PC-9 (cell line): ENCODE data around the gene F13A1. TPM values are rescaled to one million over a fixed set of nuclear protein-coding genes. Genes with fewer than 3 reads are reported as not detected.

ENCODE experiments used
- BruUV-seq: library from RNA; stranded (reverse); fragments of 400-500 nt; replicated peaks from 2 replicates; lab custom pipeline; 2021; lab: Mats Ljungman, UMichigan
- CTCF ChIA-PET: fragments of 300-600 bp; sonication (Branson Sonifier 250); formaldehyde crosslinking; loops from one replicate; lab custom pipeline; 2022; ENCODE audit warnings: antibody characterized with exemption; lab: Charles Lee
- POLR2A ChIA-PET: fragments of 300-600 bp; sonication (Branson Sonifier 250); formaldehyde crosslinking; loops from one replicate; lab custom pipeline; 2022; ENCODE audit warnings: antibody characterized with exemption; ENCODE audit not compliant: unreplicated experiment; lab: Charles Lee
- DNase-seq, 2 experiments: peaks; one replicate each; pipeline versions ENCODE4 v3.0.0 to v3.0.0-alpha.2; 2015 to 2022; ENCODE audit warnings: mixed read lengths in 1 of 2
- H2AFZ ChIP-seq: fragments of 200-600 bp; sonication (generic); 2 replicates; pipeline ENCODE4 v1.8.1; 2017; ENCODE audit warnings: antibody characterized with exemption
- H3F3A ChIP-seq: fragments of 200-600 bp; sonication (generic); 2 replicates; pipeline ENCODE4 v1.8.1; 2017; ENCODE audit warnings: antibody characterized with exemption, mild to moderate bottlenecking, low read depth; ENCODE audit not compliant: insufficient read depth
- H3K27ac ChIP-seq: fragments of 200-600 bp; sonication (generic); 2 replicates; pipeline ENCODE4 v1.6.1; 2016; ENCODE audit warnings: mixed run types
- H3K27me3 ChIP-seq: fragments of 200-600 bp; sonication (generic); 2 replicates; pipeline ENCODE4 v1.6.1; 2016; ENCODE audit warnings: low read depth, mixed run types; ENCODE audit not compliant: insufficient read depth
- H3K36me3 ChIP-seq: fragments of 200-600 bp; sonication (generic); 2 replicates; pipeline ENCODE4 v1.6.1; 2016; ENCODE audit warnings: low read depth, mixed run types
- H3K4me1 ChIP-seq: fragments of 200-600 bp; sonication (generic); replicated peaks from 2 replicates; pipeline ENCODE4 v1.6.1; 2016; ENCODE audit warnings: mixed run types; ENCODE audit not compliant: insufficient read depth
- H3K4me2 ChIP-seq: fragments of 200-600 bp; sonication (generic); 2 replicates; pipeline ENCODE4 v1.6.1; 2017; ENCODE audit warnings: mixed run types
- H3K4me3 ChIP-seq: fragments of 200-600 bp; sonication (generic); 2 replicates; pipeline ENCODE4 v1.6.1; 2016; ENCODE audit warnings: mixed run types
- H3K79me2 ChIP-seq: fragments of 200-600 bp; sonication (generic); 2 replicates; pipeline ENCODE4 v1.6.1; 2017; ENCODE audit warnings: low read depth, mixed run types
- H3K9me2 ChIP-seq: fragments of 200-600 bp; sonication (generic); 2 replicates; pipeline ENCODE4 v1.8.1; 2017; ENCODE audit warnings: mild to moderate bottlenecking; ENCODE audit not compliant: insufficient read depth
- H3K9me3 ChIP-seq: fragments of 200-600 bp; sonication (generic); 2 replicates; pipeline ENCODE4 v1.8.1; 2016; ENCODE audit warnings: low read depth; ENCODE audit not compliant: insufficient read depth
- H4K20me1 ChIP-seq: fragments of 200-600 bp; sonication (generic); 2 replicates; pipeline ENCODE4 v1.8.1; 2017; ENCODE audit not compliant: insufficient read depth
- EZH2 ChIP-seq: fragments of 200-600 bp; sonication (generic); IDR thresholded peaks from 2 replicates; pipeline ENCODE4 v1.8.0; 2017; ENCODE audit warnings: antibody characterized with exemption, low read depth
- intact Hi-C: fragments of 100-400 bp; cut with micrococcal nuclease; formaldehyde crosslinking; loops from one replicate; pipeline ENCODE4 v1.10.0; 2022; ENCODE audit not compliant: unreplicated experiment
- total RNA-seq: library from RNA; stranded (reverse); gene quantifications from 2 replicates; pipeline ENCODE4 v1.2.3, GENCODE V29; 2021
- TF ChIP-seq, protein P1 (sequence below): fragments of 200-600 bp; sonication (generic); conservative IDR thresholded peaks from 2 replicates; pipeline ENCODE4 v1.6.1; 2017; ENCODE audit warnings: mixed run types, antibody characterized with exemption, mild to moderate bottlenecking, moderate library complexity

Gene F13A1
- total RNA-seq, 1 experiment from 2014 or later = not detected

DNA sequence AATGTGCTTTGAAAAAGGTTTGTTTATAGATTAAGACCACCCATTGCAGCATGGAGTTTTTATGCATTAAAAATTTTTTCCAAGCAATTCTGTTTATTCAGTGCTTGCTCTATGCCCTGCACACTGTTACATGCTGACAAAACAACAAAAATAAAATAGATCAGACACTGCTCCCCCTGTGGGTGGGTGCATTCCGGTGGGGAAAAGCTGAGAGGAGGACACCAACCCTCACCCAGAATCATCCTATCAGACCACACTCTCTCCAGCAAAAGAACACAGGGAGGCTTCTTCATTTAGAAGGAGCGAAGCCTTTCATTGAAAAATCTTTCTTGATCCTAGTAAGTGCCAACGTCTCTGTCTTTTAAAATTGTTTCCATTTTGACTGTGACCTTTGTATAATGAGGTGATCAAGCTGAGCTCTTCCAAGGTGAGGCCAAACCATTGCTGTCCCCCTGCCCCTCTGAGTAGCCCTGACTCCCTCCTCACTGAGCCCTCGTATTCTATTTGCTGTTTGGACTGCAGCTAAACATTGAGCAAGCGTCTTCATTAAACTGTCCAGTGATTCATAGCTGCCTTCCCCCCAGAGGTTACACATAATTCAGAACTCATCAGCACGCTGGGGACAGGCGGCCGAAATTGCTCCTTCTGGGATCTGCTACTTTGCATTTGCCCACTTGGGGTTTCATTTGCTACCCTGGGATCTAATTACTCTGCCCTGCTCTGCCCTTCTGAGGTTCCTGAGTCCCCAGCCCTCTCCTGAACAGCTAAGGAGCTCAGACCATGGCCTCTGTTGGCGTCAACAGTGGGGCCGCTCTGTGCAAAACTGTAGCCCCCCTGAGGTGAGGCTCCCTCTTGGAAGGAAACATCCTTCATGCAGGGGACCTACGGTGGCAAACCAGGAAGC is 102.4 kb downstream of the F13A1 start:
- no TSS peak for BruUV-seq
- H4K20me1 ChIP-seq = no peaks in the 10 kb centered on the region
- H3K4me1 ChIP-seq = no peaks in the 10 kb centered on the region
- no peak overlapping the region for H3K27ac ChIP-seq
- H3K36me3 ChIP-seq = no peaks in the 10 kb centered on the region
- no peak overlapping the region for H3K4me2 ChIP-seq
- ChIA-PET POLR2A (no interaction called here), CTCF (no interaction called here)
- no peaks in the 10 kb centered on the region for H3K27me3 ChIP-seq
- H3K9me2 ChIP-seq = no peaks in the 10 kb centered on the region
- no peak for DNase-seq
- intact Hi-C loops = no loop called here
- no peaks in the 10 kb centered on the region for H3F3A ChIP-seq
- H3K9me3 ChIP-seq = no peaks in the 10 kb centered on the region
- no peak overlapping the region for H2AFZ ChIP-seq
- TF ChIP-seq, protein P1, sequence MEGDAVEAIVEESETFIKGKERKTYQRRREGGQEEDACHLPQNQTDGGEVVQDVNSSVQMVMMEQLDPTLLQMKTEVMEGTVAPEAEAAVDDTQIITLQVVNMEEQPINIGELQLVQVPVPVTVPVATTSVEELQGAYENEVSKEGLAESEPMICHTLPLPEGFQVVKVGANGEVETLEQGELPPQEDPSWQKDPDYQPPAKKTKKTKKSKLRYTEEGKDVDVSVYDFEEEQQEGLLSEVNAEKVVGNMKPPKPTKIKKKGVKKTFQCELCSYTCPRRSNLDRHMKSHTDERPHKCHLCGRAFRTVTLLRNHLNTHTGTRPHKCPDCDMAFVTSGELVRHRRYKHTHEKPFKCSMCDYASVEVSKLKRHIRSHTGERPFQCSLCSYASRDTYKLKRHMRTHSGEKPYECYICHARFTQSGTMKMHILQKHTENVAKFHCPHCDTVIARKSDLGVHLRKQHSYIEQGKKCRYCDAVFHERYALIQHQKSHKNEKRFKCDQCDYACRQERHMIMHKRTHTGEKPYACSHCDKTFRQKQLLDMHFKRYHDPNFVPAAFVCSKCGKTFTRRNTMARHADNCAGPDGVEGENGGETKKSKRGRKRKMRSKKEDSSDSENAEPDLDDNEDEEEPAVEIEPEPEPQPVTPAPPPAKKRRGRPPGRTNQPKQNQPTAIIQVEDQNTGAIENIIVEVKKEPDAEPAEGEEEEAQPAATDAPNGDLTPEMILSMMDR = no peak
- no peak for TF ChIP-seq EZH2
- no peaks in the 10 kb centered on the region for H3K79me2 ChIP-seq
- H3K4me3 ChIP-seq = no peak overlapping the region

DNA sequence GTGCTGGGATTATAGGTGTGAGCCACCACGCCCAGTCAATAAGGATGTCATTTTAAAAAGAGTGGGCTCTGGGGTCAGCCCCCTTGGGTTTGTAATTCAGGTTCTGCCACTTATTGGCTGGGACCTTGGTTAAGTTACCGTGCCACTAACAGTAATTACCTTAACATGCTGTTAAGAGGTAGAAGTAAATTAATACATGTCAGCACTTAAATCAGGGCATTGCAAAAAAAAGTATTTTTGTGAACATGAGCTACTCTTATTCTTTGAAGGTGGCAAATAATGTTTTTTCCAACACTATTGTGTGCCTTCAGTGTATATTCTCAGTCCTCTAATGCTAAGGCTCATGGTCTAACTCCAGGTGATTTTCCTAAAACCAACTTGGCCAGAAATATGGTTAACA is 109.5 kb downstream of the F13A1 start:
- Histone ChIP-seq H3K4me3 (no peak overlapping the region), H3K9me2 (no peaks in the 10 kb centered on the region), H4K20me1 (no peaks in the 10 kb centered on the region), H3K4me1 (no peaks in the 10 kb centered on the region), H3K27me3 (no peaks in the 10 kb centered on the region), H3K4me2 (no peak overlapping the region), H3K36me3 (no peaks in the 10 kb centered on the region), H3K27ac (no peak overlapping the region), H3K79me2 (no peaks in the 10 kb centered on the region), H2AFZ (no peak overlapping the region), H3F3A (no peaks in the 10 kb centered on the region), H3K9me3 (no peaks in the 10 kb centered on the region)
- TF ChIP-seq, protein P1 = no peak
- TF ChIP-seq EZH2 = no peak
- ChIA-PET CTCF (interaction anchor here (0.6 kb wide), 1 partner anchor 1142 kb away, joined by 3 read pairs; no protein-coding TSS in a partner anchor), POLR2A (no interaction called here)
- intact Hi-C loops = no loop called here
- BruUV-seq = no TSS peak
- DNase-seq = no peak

DNA sequence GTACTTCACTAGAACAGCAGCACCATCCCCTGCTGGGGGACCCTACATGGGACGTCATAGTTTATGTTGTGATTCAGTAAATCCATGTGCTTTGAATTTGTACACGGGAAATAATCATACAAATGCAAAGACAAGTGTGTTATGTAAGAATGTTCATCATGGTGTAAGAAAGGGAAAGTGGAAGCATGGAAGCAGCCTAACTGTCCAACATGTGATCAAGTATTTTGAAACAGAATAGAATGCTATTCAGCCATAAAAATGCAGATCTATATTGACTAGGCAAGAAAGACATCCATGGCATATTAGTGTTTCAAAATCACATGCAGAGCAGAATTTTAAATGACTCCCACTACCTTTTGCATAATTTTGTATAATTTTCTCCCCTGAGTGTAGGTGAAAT is 117.6 kb downstream of the F13A1 start:
- ChIA-PET POLR2A (no interaction called here), CTCF (no interaction called here)
- H4K20me1 ChIP-seq = no peaks in the 10 kb centered on the region
- TF ChIP-seq, protein P1 = no peak
- no peak for TF ChIP-seq EZH2
- no peaks in the 10 kb centered on the region for H3F3A ChIP-seq
- H3K4me1 ChIP-seq = no peaks in the 10 kb centered on the region
- H2AFZ ChIP-seq = no peak overlapping the region
- H3K27ac ChIP-seq = no peak overlapping the region
- no peak for DNase-seq
- intact Hi-C loops = no loop called here
- H3K9me3 ChIP-seq = no peaks in the 10 kb centered on the region
- no peaks in the 10 kb centered on the region for H3K79me2 ChIP-seq
- H3K9me2 ChIP-seq = no peaks in the 10 kb centered on the region
- no TSS peak for BruUV-seq
- no peak overlapping the region for H3K4me3 ChIP-seq
- no peak overlapping the region for H3K4me2 ChIP-seq
- peaks cover 4% of the 10 kb centered on the region; the same call in 1 of the 2 replicates for H3K27me3 ChIP-seq
- no peaks in the 10 kb centered on the region for H3K36me3 ChIP-seq
